GM18873 (cell line): ENCODE data around the gene MYH7B.

ENCODE experiments used
- ATAC-seq: cut with Tn5 transposase; IDR thresholded peaks from one replicate; pipeline ENCODE4 v1.9.1; 2021; ENCODE audit warnings: mild to moderate bottlenecking, moderate library complexity, moderate number of reproducible peaks; ENCODE audit not compliant: unreplicated experiment, low FRiP score

Gene MYH7B

GRCh38 chr20:35002426-35003210, 47.0 kb downstream of the MYH7B start:
- ATAC-seq, result no peak

GRCh38 chr20:35003211-35004031, 47.8 kb downstream of the MYH7B start:
- no peak for ATAC-seq

DNA sequence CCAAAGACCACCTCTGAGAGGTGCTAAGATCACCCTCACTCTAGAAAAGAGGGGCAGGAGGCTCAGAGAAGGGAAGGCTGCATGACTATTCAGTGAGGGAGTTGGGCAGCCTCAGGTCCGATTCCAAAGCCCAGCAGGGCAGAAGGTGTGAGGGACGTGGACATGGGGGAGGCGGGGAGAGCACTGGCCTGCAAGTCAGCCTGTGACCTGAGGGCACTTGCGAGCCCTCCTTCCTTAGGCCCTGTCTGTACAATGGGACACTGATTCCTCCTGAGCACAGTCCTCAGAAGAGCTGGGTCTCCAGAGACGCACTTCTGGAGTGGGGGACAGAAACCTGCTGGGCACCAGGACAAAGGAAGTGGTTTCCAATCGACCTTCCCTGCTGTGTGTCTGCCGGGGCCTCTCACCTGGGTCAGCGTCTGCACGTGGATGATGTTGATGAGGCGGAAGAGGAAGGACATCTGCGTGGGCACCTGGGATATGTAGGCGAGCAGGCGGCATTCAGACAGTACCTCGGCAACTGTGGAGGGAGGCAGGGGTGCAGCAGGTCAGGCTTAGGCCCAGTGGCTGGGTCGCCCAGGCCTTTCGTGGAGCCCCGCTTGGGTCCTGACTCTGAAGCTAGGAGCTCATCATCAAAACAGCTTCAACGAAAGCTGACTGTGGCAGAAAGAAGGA, 48.5 kb downstream of the MYH7B start:
- no peak for ATAC-seq

DNA sequence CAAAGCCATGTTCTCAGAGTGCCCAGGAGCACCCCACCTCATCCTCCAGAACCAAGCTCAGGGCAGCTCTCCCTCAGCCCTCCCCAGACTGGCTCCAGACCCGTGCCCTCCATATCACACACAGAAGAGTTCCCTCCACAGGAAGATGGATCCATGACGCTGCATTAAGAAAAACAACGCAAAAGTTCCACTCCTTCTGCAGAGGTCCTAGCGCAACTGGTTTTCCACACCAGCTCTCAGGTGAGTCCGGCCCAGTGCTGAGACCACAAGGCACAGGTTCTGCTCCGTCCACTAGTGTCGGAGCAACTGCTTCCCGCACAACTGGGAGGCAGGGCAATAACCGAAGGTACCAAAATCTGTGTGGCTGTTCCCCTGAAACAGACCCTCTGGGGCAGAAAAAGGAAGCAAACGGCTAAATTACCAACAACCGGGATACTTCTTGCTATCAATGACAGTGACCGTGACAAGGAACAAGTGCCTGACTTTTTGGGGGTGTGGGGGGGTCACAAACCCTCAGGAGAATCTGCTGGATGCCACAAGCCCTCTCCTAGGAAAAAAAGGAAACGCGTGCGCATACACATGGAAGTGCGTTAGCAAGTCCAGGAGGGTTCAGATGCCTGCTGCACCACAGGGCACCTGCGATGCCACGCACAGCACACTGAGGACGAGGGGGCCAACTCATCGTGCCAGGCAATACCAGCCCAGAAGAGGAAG, 49.2 kb downstream of the MYH7B start:
- ATAC-seq, result no peak
